Colonic mucosa (tissue), 4 donors: ENCODE measurements around the gene HAAO. TPM values are rescaled to one million over a fixed set of nuclear protein-coding genes. Genes with fewer than 3 reads are reported as not detected.
A peak's percentile ranks its signal among the peaks of the same experiment; 100 is the strongest.

ENCODE experiments used
- DNase-seq: peaks from one replicate; pipeline ENCODE4 v3.0.0-alpha.2; 2020
- H3K27ac ChIP-seq: fragments of 200-600 bp; one replicate; pipeline ENCODE4 v1.8.0; 2021
- H3K27me3 ChIP-seq: fragments of 200-600 bp; one replicate; pipeline ENCODE4 v1.8.0; 2021
- H3K36me3 ChIP-seq: fragments of 200-600 bp; one replicate; pipeline ENCODE4 v1.8.0; 2021
- H3K4me1 ChIP-seq: fragments of 200-600 bp; one replicate; pipeline ENCODE4 v1.8.0; 2021; ENCODE audit warnings: mild to moderate bottlenecking
- H3K4me3 ChIP-seq: fragments of 200-600 bp; one replicate; pipeline ENCODE4 v1.8.0; 2021
- H3K9ac ChIP-seq, 2 donors: one replicate each; pipeline ENCODE4 v1.7.0; 2013; ENCODE audit warnings: control low read depth in 2 of 2, low read depth in 2 of 2, low read length in 2 of 2
- H3K9me3 ChIP-seq: fragments of 200-600 bp; one replicate; pipeline ENCODE4 v1.8.0; 2021
- intact Hi-C: fragments of 100-400 bp; cut with DNase I; formaldehyde crosslinking; loops from one replicate; pipeline ENCODE4 v1.14.1; 2022
- total RNA-seq, 2 donors: library from RNA; stranded (reverse); fragmentation: NEBNext Ultra II Directional in 1 of 2; extraction: Animal tissue kit (Norgen Biotek cat#: 25700) in 1 of 2; gene quantifications; one replicate each; pipeline ENCODE4 v1.2.1, GENCODE V29; 2021
- TF ChIP-seq, protein P1 (sequence below): fragments of 200-600 bp; IDR thresholded peaks from one replicate; pipeline ENCODE4 v1.8.0; 2022; ENCODE audit warnings: antibody characterized with exemption, mild to moderate bottlenecking
- donor health status: healthy.
- donor health status: DM: no; HTN: no; CAD: no.
- donor health status: DM: no; HTN: no; CAD: no.

HAAO gene
- total RNA-seq, 2 donors from 2014 or later, result 8.2 to 17.8 TPM

DNA sequence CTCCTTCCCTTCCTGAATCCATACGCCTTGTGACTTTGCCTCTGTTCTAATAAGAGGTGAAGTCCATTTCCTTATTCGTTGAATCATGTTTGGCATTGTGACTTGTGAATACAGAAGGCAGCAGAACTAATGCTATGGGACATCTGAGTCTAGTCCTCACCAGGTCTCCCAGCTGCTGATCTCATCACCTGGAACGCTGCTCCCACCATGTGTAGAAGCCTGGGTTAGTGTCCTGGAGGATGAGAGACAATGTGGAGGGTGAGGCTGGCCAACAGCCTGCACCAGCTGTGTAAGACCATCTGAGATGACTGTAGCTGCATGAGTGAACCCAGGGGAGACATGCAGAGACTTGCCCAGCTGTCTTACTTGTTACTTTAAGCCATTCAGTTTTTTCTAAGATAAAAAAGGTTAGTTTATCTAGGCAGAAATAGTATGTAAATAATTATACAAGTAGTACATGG lies 3.5 kb upstream of the HAAO start:
- Histone ChIP-seq H3K27ac (peak overlapping the region; percentile 9), H3K36me3 (no peaks in the 10 kb centered on the region), H3K4me1 (no peaks in the 10 kb centered on the region), H3K27me3 (no peaks in the 10 kb centered on the region), H3K9ac (no peak overlapping the region), H3K4me3 (no peak overlapping the region), H3K9me3 (no peaks in the 10 kb centered on the region)
- no peak for DNase-seq
- intact Hi-C loops, result no loop called here
- TF ChIP-seq, protein P1, sequence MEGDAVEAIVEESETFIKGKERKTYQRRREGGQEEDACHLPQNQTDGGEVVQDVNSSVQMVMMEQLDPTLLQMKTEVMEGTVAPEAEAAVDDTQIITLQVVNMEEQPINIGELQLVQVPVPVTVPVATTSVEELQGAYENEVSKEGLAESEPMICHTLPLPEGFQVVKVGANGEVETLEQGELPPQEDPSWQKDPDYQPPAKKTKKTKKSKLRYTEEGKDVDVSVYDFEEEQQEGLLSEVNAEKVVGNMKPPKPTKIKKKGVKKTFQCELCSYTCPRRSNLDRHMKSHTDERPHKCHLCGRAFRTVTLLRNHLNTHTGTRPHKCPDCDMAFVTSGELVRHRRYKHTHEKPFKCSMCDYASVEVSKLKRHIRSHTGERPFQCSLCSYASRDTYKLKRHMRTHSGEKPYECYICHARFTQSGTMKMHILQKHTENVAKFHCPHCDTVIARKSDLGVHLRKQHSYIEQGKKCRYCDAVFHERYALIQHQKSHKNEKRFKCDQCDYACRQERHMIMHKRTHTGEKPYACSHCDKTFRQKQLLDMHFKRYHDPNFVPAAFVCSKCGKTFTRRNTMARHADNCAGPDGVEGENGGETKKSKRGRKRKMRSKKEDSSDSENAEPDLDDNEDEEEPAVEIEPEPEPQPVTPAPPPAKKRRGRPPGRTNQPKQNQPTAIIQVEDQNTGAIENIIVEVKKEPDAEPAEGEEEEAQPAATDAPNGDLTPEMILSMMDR, result no peak

DNA sequence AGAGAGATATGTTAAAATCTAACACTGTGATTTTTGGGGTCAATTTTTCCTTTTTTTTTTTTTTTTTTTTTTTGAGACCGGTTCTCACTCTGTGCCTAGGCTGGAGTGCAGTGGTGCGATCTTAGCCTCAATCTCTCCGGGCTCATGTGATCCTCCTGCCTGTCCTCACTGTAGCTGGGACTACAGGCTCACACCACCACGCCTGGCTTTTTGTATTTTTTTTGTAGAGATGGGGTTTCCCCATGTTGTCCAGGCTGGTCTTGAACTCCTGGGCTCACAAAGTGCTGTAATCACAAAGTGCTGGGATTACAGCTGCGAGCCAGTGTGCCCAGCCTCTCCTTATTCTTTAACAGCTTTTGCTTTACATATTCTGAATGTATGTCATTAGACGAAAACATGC lies 2.9 kb upstream of the HAAO start:
- Histone ChIP-seq H3K4me1 (no peaks in the 10 kb centered on the region), H3K9me3 (no peaks in the 10 kb centered on the region), H3K36me3 (no peaks in the 10 kb centered on the region), H3K9ac (no peak overlapping the region), H3K4me3 (no peak overlapping the region), H3K27me3 (no peaks in the 10 kb centered on the region), H3K27ac (no peak overlapping the region)
- DNase-seq, result no peak
- TF ChIP-seq, protein P1, result no peak
- intact Hi-C loops, result no loop called here

DNA sequence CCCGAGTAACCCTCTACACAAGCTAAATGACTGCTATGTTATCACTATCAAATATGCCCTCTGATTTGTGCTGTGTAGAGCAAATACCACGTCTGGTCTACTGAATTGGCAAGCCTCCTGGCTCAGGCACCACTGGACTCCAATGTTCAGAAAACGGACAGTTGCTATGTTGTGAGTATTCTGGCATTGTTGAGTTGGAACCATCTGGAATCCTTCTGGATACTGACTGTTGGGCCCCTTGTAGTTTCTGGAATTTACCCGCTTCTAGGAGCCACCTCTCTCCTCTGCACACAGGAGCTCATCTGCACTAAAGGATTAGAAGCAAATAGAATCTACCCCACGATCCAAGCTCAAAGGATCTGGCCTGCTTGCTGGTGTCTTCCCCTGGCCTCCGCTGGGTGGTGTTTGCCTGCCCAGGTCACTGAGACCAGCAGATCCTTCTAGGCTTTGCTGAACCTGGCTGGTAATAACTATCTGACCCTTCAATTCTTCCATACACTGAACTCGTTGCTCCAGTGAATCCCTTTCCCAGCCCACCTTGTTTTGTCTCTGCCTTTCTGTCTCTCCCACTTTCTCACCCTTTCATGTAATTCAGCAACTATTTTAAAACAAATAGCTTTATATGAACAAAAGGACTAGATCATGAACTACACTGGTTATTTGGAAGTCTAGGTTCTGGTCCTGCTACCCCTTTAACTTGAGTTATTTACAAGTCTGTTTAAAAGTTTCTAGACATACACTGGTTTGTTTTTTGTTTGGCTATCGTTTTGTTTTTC lies 2.1 kb upstream of the HAAO start:
- H3K9me3 ChIP-seq, result no peaks in the 10 kb centered on the region
- TF ChIP-seq, protein P1, result no peak
- peak overlapping the region in 1 of 2 donors; percentile 23 for H3K9ac ChIP-seq
- intact Hi-C loops, result no loop called here
- no peaks in the 10 kb centered on the region for H3K36me3 ChIP-seq
- H3K4me3 ChIP-seq, result no peak overlapping the region
- DNase-seq, result no peak
- H3K27me3 ChIP-seq, result no peaks in the 10 kb centered on the region
- peak overlapping the region; percentile 33 for H3K27ac ChIP-seq
- H3K4me1 ChIP-seq, result no peaks in the 10 kb centered on the region

DNA sequence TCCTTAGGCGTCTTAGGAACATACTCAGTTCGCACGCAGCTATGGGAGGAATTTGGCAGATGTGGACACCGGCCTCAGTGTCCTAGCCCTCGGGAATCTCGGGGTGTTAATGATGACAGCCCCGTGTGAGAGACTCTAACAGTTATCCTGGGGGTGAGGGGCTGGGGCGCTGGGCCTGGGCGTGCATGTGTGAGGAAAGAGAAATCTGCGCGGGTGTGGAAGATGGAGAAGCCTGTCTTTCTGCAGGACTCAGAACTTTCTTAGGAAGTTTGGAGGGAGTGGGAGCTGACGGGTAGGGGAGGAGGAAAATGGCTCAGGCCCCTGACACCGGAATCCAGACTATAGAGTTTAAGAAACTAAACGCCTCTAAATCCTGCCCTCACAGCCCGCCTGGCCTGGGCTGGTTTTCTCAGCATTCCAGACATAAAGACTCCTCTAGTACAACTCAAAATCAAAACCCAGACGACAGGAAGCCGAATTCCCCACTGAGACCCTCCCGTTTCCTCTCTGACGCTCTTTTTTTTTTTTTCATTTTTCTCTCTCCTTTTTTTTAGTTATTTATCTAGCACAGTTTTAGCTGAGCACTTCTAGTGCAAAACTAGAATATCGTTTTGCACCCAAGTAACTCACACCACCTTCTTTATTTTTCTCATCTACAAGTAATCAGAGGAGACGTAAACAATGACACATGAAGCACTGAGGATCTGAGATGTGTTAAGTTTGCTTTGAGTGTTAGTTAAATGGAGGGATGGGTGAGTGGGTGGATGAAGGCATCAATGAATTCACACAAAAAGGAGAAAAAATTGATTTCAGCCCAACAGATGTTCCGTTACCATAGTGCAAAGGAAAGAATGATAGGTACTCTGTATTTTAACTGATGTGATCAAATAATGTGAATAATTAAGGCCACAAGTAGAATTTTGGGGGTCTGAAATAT lies 1.2 kb upstream of the HAAO start:
- Histone ChIP-seq H3K9me3 (no peaks in the 10 kb centered on the region), H3K4me1 (no peaks in the 10 kb centered on the region), H3K27me3 (no peaks in the 10 kb centered on the region), H3K27ac (peak overlapping the region; percentile 87), H3K9ac (peak overlapping the region; percentile 80 to 82), H3K36me3 (no peaks in the 10 kb centered on the region), H3K4me3 (peak overlapping the region; percentile 59)
- no peak for DNase-seq
- TF ChIP-seq, protein P1, result no peak
- intact Hi-C loops, result no loop called here

DNA sequence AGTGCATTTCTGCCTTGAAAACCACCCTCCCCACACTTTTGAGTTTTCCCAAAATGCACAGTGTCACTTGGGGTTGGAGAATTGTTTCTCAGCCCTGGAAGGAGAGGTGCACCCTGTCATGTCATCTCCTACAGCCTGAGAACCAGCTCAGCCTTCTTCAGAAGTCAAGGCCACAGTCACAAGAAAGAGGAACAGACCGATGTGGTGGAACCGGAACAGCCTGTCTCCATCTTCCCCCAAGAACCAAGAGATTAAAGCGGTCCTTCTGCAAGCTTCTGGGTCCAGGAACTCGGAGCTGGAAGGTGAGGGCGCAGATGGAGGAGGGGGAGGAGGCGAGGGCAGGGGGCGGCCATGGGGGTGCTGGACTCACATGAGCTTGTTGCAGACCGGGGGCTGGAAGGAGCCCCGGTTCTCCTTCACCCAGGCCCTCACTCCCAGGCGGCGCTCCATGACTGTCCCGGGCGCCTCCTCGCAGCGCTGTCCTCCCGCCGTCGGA lies 248 bp downstream of the HAAO start:
- Histone ChIP-seq H3K4me1 (no peaks in the 10 kb centered on the region), H3K36me3 (no peaks in the 10 kb centered on the region), H3K9me3 (no peaks in the 10 kb centered on the region), H3K4me3 (peak overlapping the region; percentile 59), H3K27me3 (no peaks in the 10 kb centered on the region), H3K9ac (peak overlapping the region; percentile 80 to 82), H3K27ac (peak overlapping the region; percentile 87)
- intact Hi-C loops, result no loop called here
- DNase-seq, result no peak
- TF ChIP-seq, protein P1, result no peak
